ENCODE measurements around the gene NPIPA5.
"Not testable (repeated sequence)": the region's sequence is repeated elsewhere in the genome, so short reads cannot be mapped to it uniquely, and the experiment has no call there.

GRCh38 chr16:15330978-15331377, 47.1 kb downstream of the NPIPA5 start:
- TF ChIP-seq CTCF (IDR thresholded peaks at IDR 0.05; ENCODE audit: insufficient read depth, low read length); POLR2AphosphoS5 (IDR thresholded peaks at IDR 0.05; ENCODE audit: low read depth): not testable (repeated sequence)

All from HL-60 (cell line).